Effector CD4-positive, alpha-beta T cell (primary cell): ENCODE data around the gene DENND1B.
"Not testable (repeated sequence)": the region's sequence is repeated elsewhere in the genome, so short reads cannot be mapped to it uniquely, and the experiment has no call there.

Experiments used
- DNase-seq: peaks from one replicate; pipeline ENCODE4 v3.0.0-alpha.2; 2020

DENND1B gene

GRCh38 chr1:197541411-197541810, 233.9 kb downstream of the DENND1B start:
- no peak for DNase-seq

GRCh38 chr1:197526736-197527371, 248.4 kb downstream of the DENND1B start:
- no peak for DNase-seq

GRCh38 chr1:197521118-197521739, 254.1 kb downstream of the DENND1B start:
- no peak for DNase-seq

- DNase-seq, result no peak
These were observed 255.4 kb downstream of the DENND1B start for GRCh38 chr1:197519741-197520334.

- no peak for DNase-seq
These were observed 259.9 kb downstream of the DENND1B start for GRCh38 chr1:197515421-197515820.

- DNase-seq, result no peak
These were observed 264.4 kb downstream of the DENND1B start for GRCh38 chr1:197510691-197511378.

- DNase-seq, result no peak
These were observed 278.6 kb downstream of the DENND1B start for GRCh38 chr1:197496722-197497121.

- not testable (repeated sequence) for DNase-seq
These were observed 283.8 kb downstream of the DENND1B start for GRCh38 chr1:197491505-197491904.

- no peak for DNase-seq
These were observed 288.3 kb downstream of the DENND1B start for GRCh38 chr1:197486946-197487345.

- no peak for DNase-seq
These were observed 289.5 kb downstream of the DENND1B start for GRCh38 chr1:197485790-197486189.

- no peak for DNase-seq
These were observed 294.2 kb downstream of the DENND1B start for GRCh38 chr1:197481101-197481500.

- DNase-seq, result no peak
These were observed 294.8 kb downstream of the DENND1B start for GRCh38 chr1:197480446-197480845.

- DNase-seq, result no peak
These were observed 303.1 kb downstream of the DENND1B start for GRCh38 chr1:197472141-197472540.

GRCh38 chr1:197471248-197471985, 303.9 kb downstream of the DENND1B start:
- DNase-seq, result no peak

- no peak for DNase-seq
These were observed 304.9 kb downstream of the DENND1B start for GRCh38 chr1:197470330-197470729.

GRCh38 chr1:197469620-197470210, 305.6 kb downstream of the DENND1B start:
- no peak for DNase-seq

- DNase-seq, result no peak
These were observed 306.6 kb downstream of the DENND1B start for GRCh38 chr1:197468543-197469175.

GRCh38 chr1:197467881-197468280, 307.4 kb downstream of the DENND1B start:
- no peak for DNase-seq

GRCh38 chr1:197466813-197467212, 308.5 kb downstream of the DENND1B start:
- no peak for DNase-seq

- DNase-seq, result no peak
These were observed 309.6 kb downstream of the DENND1B start for GRCh38 chr1:197465528-197466327.

GRCh38 chr1:197464044-197464443, 311.2 kb downstream of the DENND1B start:
- no peak for DNase-seq
